HepG2 (cell line): Measurements from ENCODE around the gene USP36. TPM values are rescaled to one million over a fixed set of nuclear protein-coding genes. Genes with fewer than 3 reads are reported as not detected.
A peak's percentile ranks its signal among the peaks of the same experiment; 100 is the strongest.

Experiments
- MYC ChIP-seq: sonication (generic); formaldehyde crosslinking; IDR thresholded peaks from 2 replicates; pipeline ENCODE4 v1.9.0; 2021; ENCODE audit warnings: missing genetic modification reagents, borderline replicate concordance
- SIX4 ChIP-seq: sonication (generic); formaldehyde crosslinking; IDR thresholded peaks from 2 replicates; pipeline ENCODE4 v1.4.0; 2020; ENCODE audit warnings: missing genetic modification reagents
- ZFP91 ChIP-seq: sonication (generic); formaldehyde crosslinking; IDR thresholded peaks from 2 replicates; pipeline ENCODE4 v1.9.0; 2022; ENCODE audit warnings: missing genetic modification reagents, mild to moderate bottlenecking, borderline replicate concordance
- ZNF34 ChIP-seq: sonication (generic); formaldehyde crosslinking; IDR thresholded peaks from 2 replicates; pipeline ENCODE4 v1.4.0; 2020; ENCODE audit warnings: mild to moderate bottlenecking, missing genetic modification reagents, borderline replicate concordance
- ZNF687 ChIP-seq: sonication (generic); formaldehyde crosslinking; IDR thresholded peaks from 2 replicates; pipeline ENCODE4 v1.5.1; 2020; ENCODE audit warnings: mild to moderate bottlenecking, missing genetic modification reagents, moderate library complexity
- polyA plus RNA-seq, 8 experiments: library from polyadenylated mRNA; depleted of rRNA in 3 of 8; stranded (reverse) in 7 of 8; unstranded in 1 of 8; fragments of >200 nt; fragmentation: Illumina TruSeq in 4 of 8; extraction: Trizol in 4 of 8; gene quantifications; 2 replicates each; pipeline versions ENCODE4 v1.2.1 to v1.2.3, GENCODE V29; 2011 to 2016; ENCODE audit warnings: low read depth in 4 of 8, missing spikeins in 1 of 8, mixed read lengths in 1 of 8; ENCODE audit not compliant: insufficient read depth in 1 of 8
- total RNA-seq, 5 experiments: library from RNA; depleted of rRNA; stranded (reverse); fragments of >200 nt; fragmentation: Illumina TruSeq; extraction: Trizol; gene quantifications; 2 replicates each; pipeline ENCODE4 v1.2.3, GENCODE V29; 2016; ENCODE audit warnings: low read depth in 1 of 5
- TF ChIP-seq, protein P1 (sequence below): sonication (generic); formaldehyde crosslinking; conservative IDR thresholded peaks from 2 replicates; pipeline ENCODE4 v1.4.0; 2020; ENCODE audit warnings: missing genetic modification reagents

The USP36 gene
- total and polyA plus RNA-seq, 2 of the 13 experiments (the other 11 are each of a cell fraction or from before 2014, with no cell fraction given): 29.6 to 45.9 TPM

GRCh38 chr17:78852709-78853121 is 12.1 kb upstream of the USP36 start (continued):
- TF ChIP-seq ZNF687 (peak; percentile 35), SIX4 (CRISPR knock-in tag) (no peak), MYC (no peak), ZNF34 (CRISPR knock-in tag) (no peak), ZFP91 (CRISPR knock-in tag) (peak; percentile 38; the same call in 1 of the 2 replicates)
- TF ChIP-seq, protein P1, sequence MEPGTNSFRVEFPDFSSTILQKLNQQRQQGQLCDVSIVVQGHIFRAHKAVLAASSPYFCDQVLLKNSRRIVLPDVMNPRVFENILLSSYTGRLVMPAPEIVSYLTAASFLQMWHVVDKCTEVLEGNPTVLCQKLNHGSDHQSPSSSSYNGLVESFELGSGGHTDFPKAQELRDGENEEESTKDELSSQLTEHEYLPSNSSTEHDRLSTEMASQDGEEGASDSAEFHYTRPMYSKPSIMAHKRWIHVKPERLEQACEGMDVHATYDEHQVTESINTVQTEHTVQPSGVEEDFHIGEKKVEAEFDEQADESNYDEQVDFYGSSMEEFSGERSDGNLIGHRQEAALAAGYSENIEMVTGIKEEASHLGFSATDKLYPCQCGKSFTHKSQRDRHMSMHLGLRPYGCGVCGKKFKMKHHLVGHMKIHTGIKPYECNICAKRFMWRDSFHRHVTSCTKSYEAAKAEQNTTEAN (CRISPR knock-in tag): no peak
